ENCODE measurements around the gene ZNF618. TPM values are rescaled to one million over a fixed set of nuclear protein-coding genes. Genes with fewer than 3 reads are reported as not detected.

ZNF618 gene
- polyA plus RNA-seq, 3 donors = 0.53 to 1.9 (median 0.78) TPM

GRCh38 chr9:113851359-113851758, 24.8 kb upstream of the ZNF618 start:
- intact Hi-C loops (cut with micrococcal nuclease) = no loop called here
- Histone ChIP-seq H3K4me1 (ENCODE audit: control insufficient read depth in 1 of 2, insufficient read depth in 2 of 2, low read length in 2 of 2) (peaks cover 0 to 6% of the 10 kb centered on the region in 2 donors), H3K4me3 (replicated peaks in 1 of 3; ENCODE audit: low read depth in 2 of 3, low read length in 3 of 3) (no peak overlapping the region), H3K9ac (ENCODE audit: insufficient read depth, low read length, poor library complexity, severe bottlenecking) (no peak overlapping the region), H2AFZ (ENCODE audit: insufficient read depth, low read depth, low read length, poor library complexity, severe bottlenecking) (no peak overlapping the region), H3K27me3 (ENCODE audit: control insufficient read depth in 2 of 2, insufficient read depth in 2 of 2, low read length in 2 of 2) (no peaks in the 10 kb centered on the region), H4K20me1 (ENCODE audit: insufficient read depth, low read length) (no peaks in the 10 kb centered on the region), H3K79me2 (ENCODE audit: insufficient read depth, low read length) (no peaks in the 10 kb centered on the region), H3K36me3 (replicated peaks in 1 of 2; ENCODE audit: control insufficient read depth in 1 of 2, insufficient read depth in 2 of 2, low read length in 2 of 2) (no peaks in the 10 kb centered on the region), H3K27ac (ENCODE audit: low read depth in 1 of 2, low read length in 2 of 2) (no peak overlapping the region), H3K9me3 (replicated peaks in 1 of 2; ENCODE audit: control insufficient read depth in 1 of 2, insufficient read depth in 1 of 2, low read length in 2 of 2) (peaks cover 6 to 7% of the 10 kb centered on the region in 2 donors), H3K4me2 (replicated peaks; ENCODE audit: extremely low read depth, low read length, poor library complexity, severe bottlenecking) (no peak overlapping the region)
- peaks cover 0 to 2% (median 0%) of the 10 kb centered on the region in 3 donors for H3K27me3 Mint-ChIP-seq (ENCODE audit: low read depth in 3 of 3)
- TF ChIP-seq CTCF (IDR thresholded peaks at IDR 0.05) = no peak
- DNase-seq = no peak
- peak overlapping the region in 1 of 2 donors; percentile 1 for H3K4me3 Mint-ChIP-seq
- peaks cover 10% of the 10 kb centered on the region for H3K4me1 Mint-ChIP-seq
- H3K9me3 Mint-ChIP-seq = peaks cover 10 to 19% (median 14%) of the 10 kb centered on the region in 7 donors
- 95% methylated on average over 4 of the region's 25 CpGs for WGBS (ENCODE audit: insufficient coverage)
- H3K27ac Mint-ChIP-seq = peak overlapping the region in 3 of 7 donors; percentile 0 to 30 (median 1)
- no peaks in the 10 kb centered on the region for H3K36me3 Mint-ChIP-seq

DNA sequence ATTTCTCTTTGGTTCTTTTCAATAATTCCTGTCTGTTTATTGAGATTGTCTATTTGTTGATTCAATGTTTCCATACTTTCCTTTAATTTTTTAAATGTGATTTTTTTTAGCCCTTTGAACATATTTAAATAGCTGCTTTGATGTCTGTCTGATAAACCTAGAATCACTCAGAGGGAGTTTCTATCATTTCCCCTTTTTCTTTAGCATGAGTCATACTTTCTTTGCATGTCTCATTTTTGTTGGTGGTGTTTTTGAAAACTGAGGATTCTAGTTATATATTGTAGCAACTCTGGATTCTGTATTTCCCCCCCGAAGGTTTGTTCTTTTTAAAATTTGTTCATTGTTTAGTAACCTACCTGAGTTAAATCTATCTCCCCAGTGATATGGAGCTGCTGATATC, 24.2 kb upstream of the ZNF618 start:
- TF ChIP-seq CTCF (IDR thresholded peaks at IDR 0.05) = no peak
- Mint-ChIP-seq H3K4me3 (no peak overlapping the region), H3K4me1 (peaks cover 10% of the 10 kb centered on the region), H3K36me3 (no peaks in the 10 kb centered on the region), H3K27ac (peak overlapping the region in 4 of 7 donors; percentile 0 to 51 (median 10)), H3K27me3 (ENCODE audit: low read depth in 3 of 3) (peaks cover 0 to 2% (median 0%) of the 10 kb centered on the region in 3 donors), H3K9me3 (peaks cover 8 to 15% (median 11%) of the 10 kb centered on the region in 7 donors)
- H3K4me2 ChIP-seq (replicated peaks; ENCODE audit: extremely low read depth, low read length, poor library complexity, severe bottlenecking) = no peak overlapping the region
- H3K4me1 ChIP-seq (ENCODE audit: control insufficient read depth in 1 of 2, insufficient read depth in 2 of 2, low read length in 2 of 2) = peaks cover 0 to 7% of the 10 kb centered on the region in 2 donors
- H3K4me3 ChIP-seq (replicated peaks in 1 of 3; ENCODE audit: low read depth in 2 of 3, low read length in 3 of 3) = no peak overlapping the region
- intact Hi-C loops (cut with micrococcal nuclease) = no loop called here
- no peaks in the 10 kb centered on the region for H3K79me2 ChIP-seq (ENCODE audit: insufficient read depth, low read length)
- H3K36me3 ChIP-seq (replicated peaks in 1 of 2; ENCODE audit: control insufficient read depth in 1 of 2, insufficient read depth in 2 of 2, low read length in 2 of 2) = no peaks in the 10 kb centered on the region
- peak; percentile 25 to 58 (median 55) for DNase-seq
- peaks cover 5 to 6% of the 10 kb centered on the region in 2 donors for H3K9me3 ChIP-seq (replicated peaks in 1 of 2; ENCODE audit: control insufficient read depth in 1 of 2, insufficient read depth in 1 of 2, low read length in 2 of 2)
- H4K20me1 ChIP-seq (ENCODE audit: insufficient read depth, low read length) = no peaks in the 10 kb centered on the region
- H2AFZ ChIP-seq (ENCODE audit: insufficient read depth, low read depth, low read length, poor library complexity, severe bottlenecking) = no peak overlapping the region
- H3K27me3 ChIP-seq (ENCODE audit: control insufficient read depth in 2 of 2, insufficient read depth in 2 of 2, low read length in 2 of 2) = no peaks in the 10 kb centered on the region
- H3K27ac ChIP-seq (ENCODE audit: low read depth in 1 of 2, low read length in 2 of 2) = no peak overlapping the region
- H3K9ac ChIP-seq (ENCODE audit: insufficient read depth, low read length, poor library complexity, severe bottlenecking) = no peak overlapping the region
- WGBS (ENCODE audit: insufficient coverage) = no CpG with 5 or more reads among the region's 1 CpG

All from CD14-positive monocyte (primary cell).